ENCODE data around the gene CARD10.

The CARD10 gene

DNA sequence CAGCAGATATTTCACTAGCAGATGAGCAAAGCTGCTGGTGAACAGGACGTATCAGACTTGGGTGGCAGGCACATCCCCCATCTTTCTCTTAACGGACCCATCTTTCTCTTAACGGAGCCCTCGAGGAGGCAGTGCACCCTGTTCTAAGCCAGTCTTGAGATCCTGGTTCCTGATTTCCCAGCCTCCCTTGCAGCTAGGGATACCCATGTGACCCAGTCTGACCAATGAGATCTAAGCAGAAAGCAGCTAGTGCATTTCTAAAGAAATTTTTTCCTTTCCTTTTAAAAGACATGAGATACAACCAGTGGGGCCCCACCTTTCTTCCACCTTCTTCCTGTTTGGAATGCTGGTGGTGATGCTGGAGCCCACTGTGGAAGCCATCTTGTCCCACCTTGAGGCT lies 78.3 kb downstream of the CARD10 start:
- FAIRE-seq (no peak), DNase-seq (ENCODE audit: low spot score) (no peak)
